GM23338 (cell line): Measurements from ENCODE around the gene GK. TPM values are rescaled to one million over a fixed set of nuclear protein-coding genes. Genes with fewer than 3 reads are reported as not detected.

Experiments
- ATAC-seq: fragments of 200-7000 bp; cut with Tn5 transposase; 3 replicates; pipeline ENCODE4 v1.9.1; 2020
- DNase-seq: peaks from one replicate; pipeline ENCODE4 v3.0.0-alpha.2; 2015; ENCODE audit warnings: low spot score
- H2AFZ ChIP-seq: fragments of 200-600 bp; sonication (generic); 2 replicates; pipeline ENCODE4 v1.8.0; 2016; ENCODE audit warnings: antibody characterized with exemption, mild to moderate bottlenecking, moderate library complexity
- H3F3A ChIP-seq: fragments of 200-600 bp; sonication (generic); replicated peaks from 2 replicates; pipeline ENCODE4 v1.8.0; 2017; ENCODE audit warnings: antibody characterized with exemption, mixed run types, low read depth
- H3K27ac ChIP-seq: fragments of 200-600 bp; sonication (generic); 2 replicates; pipeline ENCODE4 v1.6.1; 2016; ENCODE audit warnings: low read depth
- H3K27me3 ChIP-seq: fragments of 200-600 bp; sonication (generic); 2 replicates; pipeline ENCODE4 v1.8.0; 2016; ENCODE audit warnings: mild to moderate bottlenecking, mixed run types, moderate library complexity; ENCODE audit not compliant: insufficient read depth
- H3K36me3 ChIP-seq: fragments of 200-600 bp; sonication (generic); 2 replicates; pipeline ENCODE4 v1.8.0; 2016; ENCODE audit warnings: mild to moderate bottlenecking; ENCODE audit not compliant: insufficient read depth
- H3K4me1 ChIP-seq: fragments of 200-600 bp; sonication (generic); 2 replicates; pipeline ENCODE4 v1.8.0; 2016; ENCODE audit warnings: mild to moderate bottlenecking, moderate library complexity; ENCODE audit not compliant: insufficient read depth
- H3K4me2 ChIP-seq: fragments of 200-600 bp; sonication (generic); 2 replicates; pipeline ENCODE4 v1.7.1; 2017; ENCODE audit warnings: mixed run types
- H3K4me3 ChIP-seq: fragments of 200-600 bp; sonication (generic); 2 replicates; pipeline ENCODE4 v1.6.1; 2016; ENCODE audit warnings: mixed run types
- H3K79me2 ChIP-seq: fragments of 200-600 bp; sonication (generic); replicated peaks from 2 replicates; pipeline ENCODE4 v1.8.0; 2017; ENCODE audit warnings: mild to moderate bottlenecking; ENCODE audit not compliant: insufficient read depth
- H3K9me2 ChIP-seq: fragments of 200-600 bp; sonication (generic); 2 replicates; pipeline ENCODE4 v1.8.0; 2017; ENCODE audit not compliant: insufficient read depth
- H4K20me1 ChIP-seq: fragments of 200-600 bp; sonication (generic); replicated peaks from 2 replicates; pipeline ENCODE4 v1.8.0; 2017; ENCODE audit warnings: mild to moderate bottlenecking; ENCODE audit not compliant: insufficient read depth
- H3K27ac Mint-ChIP-seq: 2 replicates; pipeline ENCODE4 v1.8.0; 2020; ENCODE audit warnings: inconsistent platforms, mild to moderate bottlenecking, moderate library complexity, mixed read lengths
- H3K27me3 Mint-ChIP-seq: 3 replicates; pipeline ENCODE4 v1.8.0; 2022; ENCODE audit warnings: low read depth, mild to moderate bottlenecking, moderate library complexity, mixed read lengths, inconsistent platforms; ENCODE audit not compliant: insufficient read depth, poor library complexity
- H3K36me3 Mint-ChIP-seq: 3 replicates; pipeline ENCODE4 v1.8.0; 2021; ENCODE audit warnings: low read depth, mild to moderate bottlenecking, inconsistent platforms, moderate library complexity, mixed read lengths
- H3K4me1 Mint-ChIP-seq: 3 replicates; pipeline ENCODE4 v1.8.0; 2020; ENCODE audit warnings: mild to moderate bottlenecking, inconsistent platforms, mixed read lengths
- H3K4me3 Mint-ChIP-seq: 3 replicates; pipeline ENCODE4 v1.8.0; 2021; ENCODE audit warnings: moderate library complexity, mild to moderate bottlenecking, inconsistent platforms, mixed read lengths
- H3K9me3 Mint-ChIP-seq: 3 replicates; pipeline ENCODE4 v1.8.0; 2020; ENCODE audit warnings: moderate library complexity, mild to moderate bottlenecking, inconsistent platforms, mixed read lengths
- CREB1 ChIP-seq: fragments of 250-450 bp; sonication (Bioruptor Pico); IDR thresholded peaks from 2 replicates; pipeline ENCODE4 v1.5.0; 2020; ENCODE audit warnings: low read depth, mild to moderate bottlenecking, moderate library complexity
- ETS1 ChIP-seq: IDR thresholded peaks from 2 replicates; pipeline ENCODE4 v1.6.1; 2016; ENCODE audit warnings: antibody characterized with exemption
- EZH2 ChIP-seq: fragments of 200-600 bp; sonication (generic); IDR thresholded peaks from one replicate; pipeline ENCODE4 v1.8.0; 2017; ENCODE audit warnings: antibody characterized with exemption, mild to moderate bottlenecking, low read depth; ENCODE audit not compliant: unreplicated experiment
- JUNB ChIP-seq: IDR thresholded peaks from one replicate; pipeline ENCODE4 v1.6.1; 2016; ENCODE audit warnings: antibody characterized with exemption; ENCODE audit not compliant: unreplicated experiment
- NANOG ChIP-seq: IDR thresholded peaks from 2 replicates; pipeline ENCODE4 v1.6.1; 2016; ENCODE audit warnings: antibody characterized with exemption, borderline replicate concordance
- POLR2AphosphoS5 ChIP-seq: IDR thresholded peaks from 2 replicates; pipeline ENCODE4 v1.6.1; 2016; ENCODE audit warnings: antibody characterized with exemption, low read depth
- STAT1 ChIP-seq: IDR thresholded peaks from one replicate; pipeline ENCODE4 v1.6.1; 2016; ENCODE audit warnings: antibody characterized with exemption; ENCODE audit not compliant: unreplicated experiment
- ZNF114 ChIP-seq: fragments of 250-450 bp; sonication (Bioruptor Pico); IDR thresholded peaks from 2 replicates; pipeline ENCODE4 v1.5.0; 2020; ENCODE audit warnings: mild to moderate bottlenecking, moderate library complexity
- ZNF331 ChIP-seq: fragments of 250-450 bp; sonication (Bioruptor Pico); IDR thresholded peaks from 2 replicates; pipeline ENCODE4 v1.5.0; 2020; ENCODE audit warnings: low read depth, mild to moderate bottlenecking, moderate library complexity
- polyA plus RNA-seq: library from polyadenylated mRNA; unstranded; fragments of >200 nt; fragmentation: Nextera tagmentation; extraction: Ambion mirVana; gene quantifications from 2 replicates; pipeline ENCODE4 v1.2.1, GENCODE V29; 2016
- total RNA-seq: library from RNA; depleted of rRNA; stranded (reverse); fragments of >200 nt; shearing (Covaris generic); gene quantifications from 2 replicates; pipeline ENCODE4 v1.2.3, GENCODE V29; 2014
- TF ChIP-seq, protein P1 (sequence below): fragments of 250-450 bp; sonication (Bioruptor Pico); IDR thresholded peaks from 2 replicates; pipeline ENCODE4 v1.5.0; 2020; ENCODE audit warnings: mild to moderate bottlenecking, moderate library complexity
- TF ChIP-seq, protein P2 (sequence below): IDR thresholded peaks from one replicate; pipeline ENCODE4 v1.6.1; 2018; ENCODE audit warnings: antibody characterized with exemption; ENCODE audit not compliant: unreplicated experiment
- TF ChIP-seq, protein P3 (sequence below), 2 experiments: fragments of 200-600 bp in 1 of 2; sonication (generic) in 1 of 2; conservative IDR thresholded peaks; 2 replicates each; pipeline versions ENCODE4 v1.5.1 to v1.6.1; 2016 to 2017; ENCODE audit warnings: antibody characterized with exemption in 2 of 2, low read depth in 2 of 2, mild to moderate bottlenecking in 2 of 2, moderate library complexity in 1 of 2

The GK gene
- total and polyA plus RNA-seq, 2 experiments from 2014 or later, result 8.4 to 10.8 TPM

- Histone ChIP-seq H3K79me2 (no peaks in the 10 kb centered on the region), H3K4me2 (no peak overlapping the region), H2AFZ (no peak overlapping the region), H3K36me3 (no peaks in the 10 kb centered on the region), H3K27ac (no peak overlapping the region), H3F3A (no peaks in the 10 kb centered on the region), H4K20me1 (no peaks in the 10 kb centered on the region), H3K27me3 (no peaks in the 10 kb centered on the region), H3K9me2 (no peaks in the 10 kb centered on the region), H3K4me3 (no peak overlapping the region), H3K4me1 (no peaks in the 10 kb centered on the region)
- ATAC-seq (no peak), DNase-seq (no peak)
- Mint-ChIP-seq H3K4me1 (no peaks in the 10 kb centered on the region), H3K9me3 (no peaks in the 10 kb centered on the region), H3K27me3 (no peaks in the 10 kb centered on the region), H3K4me3 (no peak overlapping the region), H3K27ac (no peak overlapping the region), H3K36me3 (no peaks in the 10 kb centered on the region)
- TF ChIP-seq JUNB (no peak), ZNF114 (CRISPR knock-in tag) (no peak), CREB1 (CRISPR knock-in tag) (no peak), ETS1 (no peak), POLR2AphosphoS5 (no peak), EZH2 (no peak), ZNF331 (CRISPR knock-in tag) (no peak), NANOG (no peak), STAT1 (no peak)
- TF ChIP-seq, protein P1, sequence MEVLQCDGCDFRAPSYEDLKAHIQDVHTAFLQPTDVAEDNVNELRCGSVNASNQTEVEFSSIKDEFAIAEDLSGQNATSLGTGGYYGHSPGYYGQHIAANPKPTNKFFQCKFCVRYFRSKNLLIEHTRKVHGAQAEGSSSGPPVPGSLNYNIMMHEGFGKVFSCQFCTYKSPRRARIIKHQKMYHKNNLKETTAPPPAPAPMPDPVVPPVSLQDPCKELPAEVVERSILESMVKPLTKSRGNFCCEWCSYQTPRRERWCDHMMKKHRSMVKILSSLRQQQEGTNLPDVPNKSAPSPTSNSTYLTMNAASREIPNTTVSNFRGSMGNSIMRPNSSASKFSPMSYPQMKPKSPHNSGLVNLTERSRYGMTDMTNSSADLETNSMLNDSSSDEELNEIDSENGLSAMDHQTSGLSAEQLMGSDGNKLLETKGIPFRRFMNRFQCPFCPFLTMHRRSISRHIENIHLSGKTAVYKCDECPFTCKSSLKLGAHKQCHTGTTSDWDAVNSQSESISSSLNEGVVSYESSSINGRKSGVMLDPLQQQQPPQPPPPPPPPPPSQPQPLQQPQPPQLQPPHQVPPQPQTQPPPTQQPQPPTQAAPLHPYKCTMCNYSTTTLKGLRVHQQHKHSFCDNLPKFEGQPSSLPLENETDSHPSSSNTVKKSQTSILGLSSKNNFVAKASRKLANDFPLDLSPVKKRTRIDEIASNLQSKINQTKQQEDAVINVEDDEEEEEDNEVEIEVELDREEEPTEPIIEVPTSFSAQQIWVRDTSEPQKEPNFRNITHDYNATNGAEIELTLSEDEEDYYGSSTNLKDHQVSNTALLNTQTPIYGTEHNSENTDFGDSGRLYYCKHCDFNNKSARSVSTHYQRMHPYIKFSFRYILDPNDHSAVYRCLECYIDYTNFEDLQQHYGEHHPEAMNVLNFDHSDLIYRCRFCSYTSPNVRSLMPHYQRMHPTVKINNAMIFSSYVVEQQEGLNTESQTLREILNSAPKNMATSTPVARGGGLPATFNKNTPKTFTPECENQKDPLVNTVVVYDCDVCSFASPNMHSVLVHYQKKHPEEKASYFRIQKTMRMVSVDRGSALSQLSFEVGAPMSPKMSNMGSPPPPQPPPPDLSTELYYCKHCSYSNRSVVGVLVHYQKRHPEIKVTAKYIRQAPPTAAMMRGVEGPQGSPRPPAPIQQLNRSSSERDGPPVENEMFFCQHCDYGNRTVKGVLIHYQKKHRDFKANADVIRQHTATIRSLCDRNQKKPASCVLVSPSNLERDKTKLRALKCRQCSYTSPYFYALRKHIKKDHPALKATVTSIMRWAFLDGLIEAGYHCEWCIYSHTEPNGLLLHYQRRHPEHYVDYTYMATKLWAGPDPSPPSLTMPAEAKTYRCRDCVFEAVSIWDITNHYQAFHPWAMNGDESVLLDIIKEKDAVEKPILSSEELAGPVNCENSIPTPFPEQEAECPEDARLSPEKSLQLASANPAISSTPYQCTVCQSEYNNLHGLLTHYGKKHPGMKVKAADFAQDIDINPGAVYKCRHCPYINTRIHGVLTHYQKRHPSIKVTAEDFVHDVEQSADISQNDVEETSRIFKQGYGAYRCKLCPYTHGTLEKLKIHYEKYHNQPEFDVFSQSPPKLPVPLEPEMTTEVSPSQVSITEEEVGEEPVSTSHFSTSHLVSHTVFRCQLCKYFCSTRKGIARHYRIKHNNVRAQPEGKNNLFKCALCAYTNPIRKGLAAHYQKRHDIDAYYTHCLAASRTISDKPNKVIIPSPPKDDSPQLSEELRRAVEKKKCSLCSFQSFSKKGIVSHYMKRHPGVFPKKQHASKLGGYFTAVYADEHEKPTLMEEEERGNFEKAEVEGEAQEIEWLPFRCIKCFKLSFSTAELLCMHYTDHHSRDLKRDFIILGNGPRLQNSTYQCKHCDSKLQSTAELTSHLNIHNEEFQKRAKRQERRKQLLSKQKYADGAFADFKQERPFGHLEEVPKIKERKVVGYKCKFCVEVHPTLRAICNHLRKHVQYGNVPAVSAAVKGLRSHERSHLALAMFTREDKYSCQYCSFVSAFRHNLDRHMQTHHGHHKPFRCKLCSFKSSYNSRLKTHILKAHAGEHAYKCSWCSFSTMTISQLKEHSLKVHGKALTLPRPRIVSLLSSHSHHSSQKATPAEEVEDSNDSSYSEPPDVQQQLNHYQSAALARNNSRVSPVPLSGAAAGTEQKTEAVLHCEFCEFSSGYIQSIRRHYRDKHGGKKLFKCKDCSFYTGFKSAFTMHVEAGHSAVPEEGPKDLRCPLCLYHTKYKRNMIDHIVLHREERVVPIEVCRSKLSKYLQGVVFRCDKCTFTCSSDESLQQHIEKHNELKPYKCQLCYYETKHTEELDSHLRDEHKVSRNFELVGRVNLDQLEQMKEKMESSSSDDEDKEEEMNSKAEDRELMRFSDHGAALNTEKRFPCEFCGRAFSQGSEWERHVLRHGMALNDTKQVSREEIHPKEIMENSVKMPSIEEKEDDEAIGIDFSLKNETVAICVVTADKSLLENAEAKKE (CRISPR knock-in tag), result no peak
- TF ChIP-seq, protein P2, sequence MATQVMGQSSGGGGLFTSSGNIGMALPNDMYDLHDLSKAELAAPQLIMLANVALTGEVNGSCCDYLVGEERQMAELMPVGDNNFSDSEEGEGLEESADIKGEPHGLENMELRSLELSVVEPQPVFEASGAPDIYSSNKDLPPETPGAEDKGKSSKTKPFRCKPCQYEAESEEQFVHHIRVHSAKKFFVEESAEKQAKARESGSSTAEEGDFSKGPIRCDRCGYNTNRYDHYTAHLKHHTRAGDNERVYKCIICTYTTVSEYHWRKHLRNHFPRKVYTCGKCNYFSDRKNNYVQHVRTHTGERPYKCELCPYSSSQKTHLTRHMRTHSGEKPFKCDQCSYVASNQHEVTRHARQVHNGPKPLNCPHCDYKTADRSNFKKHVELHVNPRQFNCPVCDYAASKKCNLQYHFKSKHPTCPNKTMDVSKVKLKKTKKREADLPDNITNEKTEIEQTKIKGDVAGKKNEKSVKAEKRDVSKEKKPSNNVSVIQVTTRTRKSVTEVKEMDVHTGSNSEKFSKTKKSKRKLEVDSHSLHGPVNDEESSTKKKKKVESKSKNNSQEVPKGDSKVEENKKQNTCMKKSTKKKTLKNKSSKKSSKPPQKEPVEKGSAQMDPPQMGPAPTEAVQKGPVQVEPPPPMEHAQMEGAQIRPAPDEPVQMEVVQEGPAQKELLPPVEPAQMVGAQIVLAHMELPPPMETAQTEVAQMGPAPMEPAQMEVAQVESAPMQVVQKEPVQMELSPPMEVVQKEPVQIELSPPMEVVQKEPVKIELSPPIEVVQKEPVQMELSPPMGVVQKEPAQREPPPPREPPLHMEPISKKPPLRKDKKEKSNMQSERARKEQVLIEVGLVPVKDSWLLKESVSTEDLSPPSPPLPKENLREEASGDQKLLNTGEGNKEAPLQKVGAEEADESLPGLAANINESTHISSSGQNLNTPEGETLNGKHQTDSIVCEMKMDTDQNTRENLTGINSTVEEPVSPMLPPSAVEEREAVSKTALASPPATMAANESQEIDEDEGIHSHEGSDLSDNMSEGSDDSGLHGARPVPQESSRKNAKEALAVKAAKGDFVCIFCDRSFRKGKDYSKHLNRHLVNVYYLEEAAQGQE, result no peak
- TF ChIP-seq, protein P3, sequence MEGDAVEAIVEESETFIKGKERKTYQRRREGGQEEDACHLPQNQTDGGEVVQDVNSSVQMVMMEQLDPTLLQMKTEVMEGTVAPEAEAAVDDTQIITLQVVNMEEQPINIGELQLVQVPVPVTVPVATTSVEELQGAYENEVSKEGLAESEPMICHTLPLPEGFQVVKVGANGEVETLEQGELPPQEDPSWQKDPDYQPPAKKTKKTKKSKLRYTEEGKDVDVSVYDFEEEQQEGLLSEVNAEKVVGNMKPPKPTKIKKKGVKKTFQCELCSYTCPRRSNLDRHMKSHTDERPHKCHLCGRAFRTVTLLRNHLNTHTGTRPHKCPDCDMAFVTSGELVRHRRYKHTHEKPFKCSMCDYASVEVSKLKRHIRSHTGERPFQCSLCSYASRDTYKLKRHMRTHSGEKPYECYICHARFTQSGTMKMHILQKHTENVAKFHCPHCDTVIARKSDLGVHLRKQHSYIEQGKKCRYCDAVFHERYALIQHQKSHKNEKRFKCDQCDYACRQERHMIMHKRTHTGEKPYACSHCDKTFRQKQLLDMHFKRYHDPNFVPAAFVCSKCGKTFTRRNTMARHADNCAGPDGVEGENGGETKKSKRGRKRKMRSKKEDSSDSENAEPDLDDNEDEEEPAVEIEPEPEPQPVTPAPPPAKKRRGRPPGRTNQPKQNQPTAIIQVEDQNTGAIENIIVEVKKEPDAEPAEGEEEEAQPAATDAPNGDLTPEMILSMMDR (conservative IDR thresholded peaks at IDR 0.05; ENCODE audit: low read depth in 2 of 2), result no peak
Measured at GRCh38 chrX:30733852-30734660, 80.8 kb downstream of the GK start.
